GM06990 (cell line): Measurements from ENCODE around the gene EXOC2.
"Not testable (repeated sequence)": the region's sequence is repeated elsewhere in the genome, so short reads cannot be mapped to it uniquely, and the experiment has no call there.

Experiments used
- DNase-seq: peaks from one replicate; pipeline ENCODE4 v3.0.0-alpha.2; 2011; ENCODE audit not compliant: insufficient read length; ENCODE audit errors: extremely low read depth
- H3K27me3 ChIP-seq: replicated peaks from 2 replicates; pipeline ENCODE4 v1.6.0; 2011; ENCODE audit warnings: low read length; ENCODE audit not compliant: control insufficient read depth, insufficient read depth
- H3K36me3 ChIP-seq: 2 replicates; pipeline ENCODE4 v1.5.1; 2011; ENCODE audit warnings: low read length; ENCODE audit not compliant: control insufficient read depth, insufficient read depth
- H3K4me3 ChIP-seq: replicated peaks from 2 replicates; pipeline ENCODE4 v1.5.1; 2011; ENCODE audit warnings: low read depth, mild to moderate bottlenecking, control low read depth, low read length
- CTCF ChIP-seq: IDR thresholded peaks from 2 replicates; pipeline ENCODE4 v1.5.1; 2011; ENCODE audit warnings: low read length, control low read depth, mild to moderate bottlenecking, inconsistent platforms; ENCODE audit not compliant: insufficient read depth, poor library complexity, severe bottlenecking

Gene EXOC2

GRCh38 chr6:606829-607379 is 86.0 kb downstream of the EXOC2 start:
- H3K4me3 ChIP-seq = no peak overlapping the region
- no peak for TF ChIP-seq CTCF
- no peaks in the 10 kb centered on the region; the same call in none of the 2 replicates for H3K36me3 ChIP-seq
- H3K27me3 ChIP-seq = no peaks in the 10 kb centered on the region
- DNase-seq = no peak

- DNase-seq, H3K27me3 ChIP-seq, H3K4me3 ChIP-seq, H3K36me3 ChIP-seq: not testable (repeated sequence)
These were observed 87.0 kb downstream of the EXOC2 start for GRCh38 chr6:605895-606294.

- DNase-seq = no peak
- no peaks in the 10 kb centered on the region for H3K27me3 ChIP-seq
These were observed 88.4 kb downstream of the EXOC2 start for GRCh38 chr6:604579-604978.

GRCh38 chr6:603265-603664 is 89.7 kb downstream of the EXOC2 start:
- DNase-seq = no peak
- TF ChIP-seq CTCF = no peak
- Histone ChIP-seq H3K36me3 (no peaks in the 10 kb centered on the region; the same call in none of the 2 replicates), H3K27me3 (no peaks in the 10 kb centered on the region), H3K4me3 (no peak overlapping the region)

More at GRCh38 chr6:604579-604978, 88.4 kb downstream of the EXOC2 start:
- Histone ChIP-seq H3K36me3 (no peaks in the 10 kb centered on the region; the same call in none of the 2 replicates), H3K4me3 (no peak overlapping the region)
- no peak for TF ChIP-seq CTCF

- no peak overlapping the region for H3K4me3 ChIP-seq
- no peak for DNase-seq
- no peak for TF ChIP-seq CTCF
These were observed 93.1 kb downstream of the EXOC2 start for GRCh38 chr6:599576-600448.

GRCh38 chr6:593907-594212 is 99.1 kb downstream of the EXOC2 start:
- peaks cover 6% of the 10 kb centered on the region for H3K36me3 ChIP-seq
- TF ChIP-seq CTCF = no peak
- H3K27me3 ChIP-seq = no peaks in the 10 kb centered on the region
- no peak for DNase-seq
- no peak overlapping the region for H3K4me3 ChIP-seq

More at GRCh38 chr6:599576-600448, 93.1 kb downstream of the EXOC2 start:
- Histone ChIP-seq H3K36me3 (no peaks in the 10 kb centered on the region; the same call in 1 of the 2 replicates), H3K27me3 (no peaks in the 10 kb centered on the region)
